Measurements from ENCODE around the gene REG4. TPM values are rescaled to one million over a fixed set of nuclear protein-coding genes. Genes with fewer than 3 reads are reported as not detected.

The REG4 gene
- total and polyA plus RNA-seq, 2 of the 13 experiments (the other 11 are each of a cell fraction or from before 2014, with no cell fraction given), result not detected

- TF ChIP-seq ELK4 (CRISPR knock-in tag; IDR thresholded peaks at IDR 0.05; ENCODE audit: borderline replicate concordance) (no peak), ZBTB37 (CRISPR knock-in tag; IDR thresholded peaks at IDR 0.05) (no peak), PAF1 (CRISPR knock-in tag; IDR thresholded peaks at IDR 0.05) (no peak), PPARG (CRISPR knock-in tag; conservative IDR thresholded peaks at IDR 0.05) (0 out of 2 replicates have a peak, but pooled peaks have one; percentile 22), ZNF772 (CRISPR knock-in tag; IDR thresholded peaks at IDR 0.05) (no peak), FOXP1 (IDR thresholded peaks at IDR 0.05) (no peak), FOXP1 (CRISPR knock-in tag; IDR thresholded peaks at IDR 0.05) (0 out of 2 replicates have a peak, but pooled peaks have one; percentile 5), ELF4 (CRISPR knock-in tag; IDR thresholded peaks at IDR 0.05; ENCODE audit: borderline replicate concordance) (peak; percentile 45; the same call in 1 of the 2 replicates), ETV6 (CRISPR knock-in tag; conservative IDR thresholded peaks at IDR 0.05) (no peak), YY1 (IDR thresholded peaks at IDR 0.05; ENCODE audit: insufficient read depth, insufficient replicate concordance, low read depth, low read length) (peak; percentile 22), ZNF780A (CRISPR knock-in tag; IDR thresholded peaks at IDR 0.05) (no peak), ZNF839 (CRISPR knock-in tag; IDR thresholded peaks at IDR 0.05; ENCODE audit: borderline replicate concordance) (no peak), ZNF766 (CRISPR knock-in tag; IDR thresholded peaks at IDR 0.05; ENCODE audit: borderline replicate concordance) (no peak), CC2D1A (CRISPR knock-in tag; IDR thresholded peaks at IDR 0.05) (no peak), CBX5 (CRISPR knock-in tag; IDR thresholded peaks at IDR 0.05; ENCODE audit: borderline replicate concordance) (no peak), ZNF792 (CRISPR knock-in tag; IDR thresholded peaks at IDR 0.05) (no peak), ZNF703 (CRISPR knock-in tag; IDR thresholded peaks at IDR 0.05; ENCODE audit: borderline replicate concordance) (no peak), DNMT1 (CRISPR knock-in tag; IDR thresholded peaks at IDR 0.05) (no peak), ZNF563 (CRISPR knock-in tag; IDR thresholded peaks at IDR 0.05) (no peak), HNF4A (CRISPR knock-in tag; IDR thresholded peaks at IDR 0.05) (no peak), MAFF (IDR thresholded peaks at IDR 0.05; ENCODE audit: low read depth, low read length) (no peak), MZF1 (CRISPR knock-in tag; IDR thresholded peaks at IDR 0.05; ENCODE audit: borderline replicate concordance) (no peak)
- TF ChIP-seq, protein P1, sequence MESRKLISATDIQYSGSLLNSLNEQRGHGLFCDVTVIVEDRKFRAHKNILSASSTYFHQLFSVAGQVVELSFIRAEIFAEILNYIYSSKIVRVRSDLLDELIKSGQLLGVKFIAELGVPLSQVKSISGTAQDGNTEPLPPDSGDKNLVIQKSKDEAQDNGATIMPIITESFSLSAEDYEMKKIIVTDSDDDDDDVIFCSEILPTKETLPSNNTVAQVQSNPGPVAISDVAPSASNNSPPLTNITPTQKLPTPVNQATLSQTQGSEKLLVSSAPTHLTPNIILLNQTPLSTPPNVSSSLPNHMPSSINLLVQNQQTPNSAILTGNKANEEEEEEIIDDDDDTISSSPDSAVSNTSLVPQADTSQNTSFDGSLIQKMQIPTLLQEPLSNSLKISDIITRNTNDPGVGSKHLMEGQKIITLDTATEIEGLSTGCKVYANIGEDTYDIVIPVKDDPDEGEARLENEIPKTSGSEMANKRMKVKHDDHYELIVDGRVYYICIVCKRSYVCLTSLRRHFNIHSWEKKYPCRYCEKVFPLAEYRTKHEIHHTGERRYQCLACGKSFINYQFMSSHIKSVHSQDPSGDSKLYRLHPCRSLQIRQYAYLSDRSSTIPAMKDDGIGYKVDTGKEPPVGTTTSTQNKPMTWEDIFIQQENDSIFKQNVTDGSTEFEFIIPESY (CRISPR knock-in tag; IDR thresholded peaks at IDR 0.05), result no peak
- TF ChIP-seq, protein P2, sequence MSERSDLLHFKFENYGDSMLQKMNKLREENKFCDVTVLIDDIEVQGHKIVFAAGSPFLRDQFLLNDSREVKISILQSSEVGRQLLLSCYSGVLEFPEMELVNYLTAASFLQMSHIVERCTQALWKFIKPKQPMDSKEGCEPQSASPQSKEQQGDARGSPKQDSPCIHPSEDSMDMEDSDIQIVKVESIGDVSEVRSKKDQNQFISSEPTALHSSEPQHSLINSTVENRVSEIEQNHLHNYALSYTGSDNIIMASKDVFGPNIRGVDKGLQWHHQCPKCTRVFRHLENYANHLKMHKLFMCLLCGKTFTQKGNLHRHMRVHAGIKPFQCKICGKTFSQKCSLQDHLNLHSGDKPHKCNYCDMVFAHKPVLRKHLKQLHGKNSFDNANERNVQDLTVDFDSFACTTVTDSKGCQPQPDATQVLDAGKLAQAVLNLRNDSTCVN (CRISPR knock-in tag; IDR thresholded peaks at IDR 0.05; ENCODE audit: borderline replicate concordance), result peak; percentile 98
These were observed 32.2 kb downstream of the REG4 start (continued) for GRCh38 chr1:119778886-119779560.

Measured in HepG2 (cell line).